Liver (tissue), 9 donors: ENCODE measurements around the gene CYTH2. TPM values are rescaled to one million over a fixed set of nuclear protein-coding genes. Genes with fewer than 3 reads are reported as not detected.

ENCODE experiments used
- DNase-seq: peaks from one replicate; pipeline ENCODE4 v3.0.0-alpha.2; 2017; ENCODE audit warnings: low spot score
- H3K27ac ChIP-seq, 2 donors: one replicate each; pipeline ENCODE4 v1.7.0; 2013; ENCODE audit warnings: inconsistent platforms in 2 of 2, low read length in 2 of 2, control low read depth in 1 of 2, low read depth in 1 of 2, mild to moderate bottlenecking in 1 of 2
- H3K27me3 ChIP-seq, 4 donors: one replicate each; pipeline versions ENCODE4 v1.6.1 to v1.7.0; 2013; ENCODE audit warnings: low read length in 3 of 4, inconsistent platforms in 1 of 4, mild to moderate bottlenecking in 1 of 4, moderate library complexity in 1 of 4; ENCODE audit not compliant: control insufficient read depth in 4 of 4, insufficient read depth in 4 of 4
- H3K36me3 ChIP-seq, 4 donors: one replicate each; pipeline versions ENCODE4 v1.6.1 to v1.7.0; 2013; ENCODE audit warnings: low read length in 3 of 4, mild to moderate bottlenecking in 3 of 4, low read depth in 1 of 4, moderate library complexity in 1 of 4; ENCODE audit not compliant: control insufficient read depth in 4 of 4, insufficient read depth in 3 of 4
- H3K4me1 ChIP-seq, 4 donors: one replicate each; pipeline versions ENCODE4 v1.6.1 to v1.7.0; 2013; ENCODE audit warnings: low read length in 3 of 4, mild to moderate bottlenecking in 3 of 4, moderate library complexity in 1 of 4; ENCODE audit not compliant: control insufficient read depth in 4 of 4, insufficient read depth in 4 of 4
- H3K4me3 ChIP-seq, 3 donors: one replicate each; pipeline versions ENCODE4 v1.6.1 to v1.7.0; 2013; ENCODE audit warnings: low read length in 3 of 3, control low read depth in 1 of 3, low read depth in 1 of 3, mild to moderate bottlenecking in 1 of 3
- H3K9ac ChIP-seq, 2 donors: one replicate each; pipeline ENCODE4 v1.7.0; 2013; ENCODE audit warnings: low read length in 2 of 2, mild to moderate bottlenecking in 2 of 2, moderate library complexity in 2 of 2, control low read depth in 1 of 2, low read depth in 1 of 2
- H3K9me3 ChIP-seq, 4 donors: one replicate each; pipeline versions ENCODE4 v1.6.1 to v1.7.0; 2013; ENCODE audit warnings: low read length in 3 of 4; ENCODE audit not compliant: control insufficient read depth in 4 of 4
- ATF3 ChIP-seq: IDR thresholded peaks from 2 replicates; pipeline ENCODE4 v1.6.1; 2016; ENCODE audit warnings: antibody characterized with exemption
- CTCF ChIP-seq: fragments of 150-350 bp; IDR thresholded peaks from 2 replicates; pipeline ENCODE4 v1.5.1; 2017; ENCODE audit warnings: improper control_type of control experiment, low read depth, low read length; ENCODE audit not compliant: missing input control
- EGR1 ChIP-seq, 2 donors: IDR thresholded peaks; 2 replicates each; pipeline ENCODE4 v1.6.1; 2016 to 2018; ENCODE audit warnings: antibody characterized with exemption in 2 of 2, low read depth in 2 of 2
- FOXA1 ChIP-seq: IDR thresholded peaks from 2 replicates; pipeline ENCODE4 v1.6.1; 2016; ENCODE audit warnings: antibody characterized with exemption
- FOXA2 ChIP-seq: IDR thresholded peaks from 2 replicates; pipeline ENCODE4 v1.6.1; 2016; ENCODE audit warnings: antibody characterized with exemption
- GABPA ChIP-seq, 2 donors: IDR thresholded peaks in 1 of 2; conservative IDR thresholded peaks in 1 of 2; 2 replicates each; pipeline ENCODE4 v1.6.1; 2016; ENCODE audit warnings: antibody characterized with exemption in 2 of 2, mild to moderate bottlenecking in 1 of 2, moderate library complexity in 1 of 2
- HNF4A ChIP-seq, 2 donors: conservative IDR thresholded peaks; 2 replicates each; pipeline ENCODE4 v1.6.1; 2016; ENCODE audit warnings: antibody characterized with exemption in 2 of 2, mild to moderate bottlenecking in 2 of 2
- HNF4G ChIP-seq: IDR thresholded peaks from 2 replicates; pipeline ENCODE4 v1.6.1; 2016; ENCODE audit warnings: antibody characterized with exemption
- JUND ChIP-seq, 2 donors: IDR thresholded peaks; 2 replicates each; pipeline ENCODE4 v1.6.1; 2016; ENCODE audit warnings: antibody characterized with exemption in 2 of 2
- RAD21 ChIP-seq, 2 donors: IDR thresholded peaks; 2 replicates each; pipeline ENCODE4 v1.6.1; 2016; ENCODE audit warnings: antibody characterized with exemption in 2 of 2, mild to moderate bottlenecking in 2 of 2
- REST ChIP-seq: IDR thresholded peaks from 2 replicates; pipeline ENCODE4 v1.6.1; 2016; ENCODE audit warnings: antibody characterized with exemption, mild to moderate bottlenecking
- RXRA ChIP-seq, 2 donors: IDR thresholded peaks; 2 replicates each; pipeline ENCODE4 v1.6.1; 2017 to 2018; ENCODE audit warnings: antibody characterized with exemption in 2 of 2, mild to moderate bottlenecking in 1 of 2
- TAF1 ChIP-seq: conservative IDR thresholded peaks from 2 replicates; pipeline ENCODE4 v1.6.1; 2016; ENCODE audit warnings: antibody characterized with exemption, mild to moderate bottlenecking
- YY1 ChIP-seq: IDR thresholded peaks from 2 replicates; pipeline ENCODE4 v1.6.1; 2016; ENCODE audit warnings: antibody characterized with exemption, mild to moderate bottlenecking
- WGBS: extraction: QIAGEN DNeasy Blood & Tissue Kit; methylation state at CpG from one replicate; pipeline ENCODE4 v1.1.7; 2013; 5-methylcytosine and 5-hydroxymethylcytosine counted together
- polyA plus RNA-seq, 2 donors: library from polyadenylated mRNA; stranded (reverse) in 1 of 2; unstranded in 1 of 2; fragments of 200-250 nt in 1 of 2; fragments of >200 nt in 1 of 2; fragmentation: Nextera tagmentation in 1 of 2; extraction: Ambion mirVana in 1 of 2; gene quantifications; one replicate each; pipeline versions ENCODE4 v1.2.1 to v1.2.3, GENCODE V29; 2013 to 2015
- total RNA-seq, 2 donors: library from RNA; depleted of rRNA; stranded (reverse); fragments of >200 nt; gene quantifications; one replicate each; pipeline ENCODE4 v1.2.3, GENCODE V29; 2014
- donor health status: healthy.
- donor health status: healthy.
- donor health status: healthy.
- donor health status: healthy.
- donor health status: healthy.

The CYTH2 gene
- total and polyA plus RNA-seq, 4 donors: 13.0 to 16.9 (median 13.2) TPM

- Histone ChIP-seq H3K9me3 (no peaks in the 10 kb centered on the region), H3K27me3 (no peaks in the 10 kb centered on the region), H3K27ac (no peak overlapping the region), H3K36me3 (peaks cover 0 to 1% (median under 1%) of the 10 kb centered on the region in 4 donors), H3K9ac (no peak overlapping the region), H3K4me3 (no peak overlapping the region), H3K4me1 (peaks cover 0 to 15% (median 8%) of the 10 kb centered on the region in 4 donors)
- 50% methylated on average over 3 of the region's 3 CpGs for WGBS
- no peak for TF ChIP-seq ATF3
- TF ChIP-seq JUND (IDR thresholded peaks at IDR 0.05): no peak
- TF ChIP-seq GABPA (IDR thresholded peaks at IDR 0.05 in 1 of 2, conservative IDR thresholded peaks at IDR 0.05 in 1 of 2): no peak
- TF ChIP-seq FOXA2: no peak
- no peak for TF ChIP-seq EGR1 (IDR thresholded peaks at IDR 0.05; ENCODE audit: low read depth in 2 of 2)
- no peak for TF ChIP-seq CTCF
- no peak for TF ChIP-seq HNF4G
- no peak for TF ChIP-seq YY1
- no peak for TF ChIP-seq TAF1
- TF ChIP-seq FOXA1: no peak
- no peak for TF ChIP-seq HNF4A (conservative IDR thresholded peaks at IDR 0.05)
- no peak for TF ChIP-seq REST
- no peak for TF ChIP-seq RAD21 (IDR thresholded peaks at IDR 0.05)
- DNase-seq: no peak
These were observed 14.1 kb downstream of the CYTH2 start for GRCh38 chr19:48483301-48483700.

- H3K4me1 ChIP-seq: peaks cover 0 to 15% (median 8%) of the 10 kb centered on the region in 4 donors
- 82% methylated on average over 16 of the region's 16 CpGs for WGBS
- DNase-seq: no peak
These were observed 15.2 kb downstream of the CYTH2 start for GRCh38 chr19:48484247-48484893.

More at GRCh38 chr19:48484247-48484893, 15.2 kb downstream of the CYTH2 start:
- Histone ChIP-seq H3K9ac (no peak overlapping the region), H3K27ac (no peak overlapping the region), H3K4me3 (no peak overlapping the region), H3K9me3 (no peaks in the 10 kb centered on the region), H3K27me3 (no peaks in the 10 kb centered on the region), H3K36me3 (no peaks in the 10 kb centered on the region)
- no peak for TF ChIP-seq TAF1
- no peak for TF ChIP-seq RXRA (IDR thresholded peaks at IDR 0.05)
- no peak for TF ChIP-seq CTCF
- no peak for TF ChIP-seq REST
